Measurements from ENCODE around the gene GNL3.

The GNL3 gene

DNA sequence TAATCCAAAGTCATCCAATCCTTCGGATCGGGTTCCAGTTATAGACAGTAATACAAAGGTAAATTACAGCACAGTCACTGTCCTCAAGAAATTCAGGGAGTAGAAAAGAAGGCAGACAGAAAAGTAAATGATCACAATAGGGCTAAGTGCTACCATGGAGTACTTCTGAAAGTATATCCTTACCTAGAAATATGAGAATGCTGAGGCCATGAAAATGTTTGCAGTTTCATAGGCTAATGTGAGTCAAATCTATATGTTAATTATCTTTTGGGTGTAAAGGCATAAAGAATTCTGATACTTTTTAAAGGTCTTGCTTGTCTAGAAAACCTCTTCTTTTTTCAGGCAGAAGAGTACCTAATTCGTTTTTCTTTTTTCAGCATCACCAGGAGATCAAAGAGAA lies 29.9 kb upstream of the GNL3 start:
- TF ChIP-seq, protein P1, sequence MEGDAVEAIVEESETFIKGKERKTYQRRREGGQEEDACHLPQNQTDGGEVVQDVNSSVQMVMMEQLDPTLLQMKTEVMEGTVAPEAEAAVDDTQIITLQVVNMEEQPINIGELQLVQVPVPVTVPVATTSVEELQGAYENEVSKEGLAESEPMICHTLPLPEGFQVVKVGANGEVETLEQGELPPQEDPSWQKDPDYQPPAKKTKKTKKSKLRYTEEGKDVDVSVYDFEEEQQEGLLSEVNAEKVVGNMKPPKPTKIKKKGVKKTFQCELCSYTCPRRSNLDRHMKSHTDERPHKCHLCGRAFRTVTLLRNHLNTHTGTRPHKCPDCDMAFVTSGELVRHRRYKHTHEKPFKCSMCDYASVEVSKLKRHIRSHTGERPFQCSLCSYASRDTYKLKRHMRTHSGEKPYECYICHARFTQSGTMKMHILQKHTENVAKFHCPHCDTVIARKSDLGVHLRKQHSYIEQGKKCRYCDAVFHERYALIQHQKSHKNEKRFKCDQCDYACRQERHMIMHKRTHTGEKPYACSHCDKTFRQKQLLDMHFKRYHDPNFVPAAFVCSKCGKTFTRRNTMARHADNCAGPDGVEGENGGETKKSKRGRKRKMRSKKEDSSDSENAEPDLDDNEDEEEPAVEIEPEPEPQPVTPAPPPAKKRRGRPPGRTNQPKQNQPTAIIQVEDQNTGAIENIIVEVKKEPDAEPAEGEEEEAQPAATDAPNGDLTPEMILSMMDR (IDR thresholded peaks at IDR 0.05; ENCODE audit: low read length): no peak
- TF ChIP-seq EZH2 (IDR thresholded peaks at IDR 0.05; ENCODE audit: borderline replicate concordance, low read length): no peak

DNA sequence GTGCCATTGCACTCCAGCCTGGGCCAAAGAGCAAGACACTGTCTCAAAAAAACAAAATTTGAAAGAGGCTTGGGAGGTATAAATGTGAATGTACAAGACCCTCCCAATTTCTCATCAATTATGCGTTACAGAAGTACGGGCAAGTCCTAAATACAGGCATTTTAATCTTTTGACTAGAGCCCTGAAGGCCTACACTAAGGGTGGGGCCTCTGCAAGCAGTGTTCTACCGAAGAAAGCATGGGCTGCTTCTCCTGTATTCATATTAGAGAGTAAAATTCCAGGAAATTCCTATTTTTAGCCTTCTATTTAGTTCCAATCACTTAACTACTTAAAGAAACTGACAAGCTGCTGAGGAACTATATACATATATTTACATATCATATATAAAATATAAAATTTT lies 25.8 kb upstream of the GNL3 start:
- Histone ChIP-seq H3K9me3 (ENCODE audit: low read length) (no peaks in the 10 kb centered on the region), H3K9ac (ENCODE audit: low read length) (no peak overlapping the region), H3F3A (ENCODE audit: insufficient read depth, low read length) (no peaks in the 10 kb centered on the region), H3K27ac (ENCODE audit: low read depth, low read length, poor library complexity, severe bottlenecking) (no peak overlapping the region), H3K27me3 (ENCODE audit: insufficient read depth, low read length) (no peaks in the 10 kb centered on the region), H3K4me2 (ENCODE audit: low read length) (no peak overlapping the region), H4K20me1 (ENCODE audit: insufficient read depth, low read length) (no peaks in the 10 kb centered on the region), H3K4me1 (ENCODE audit: insufficient read depth, low read length, severe bottlenecking) (no peaks in the 10 kb centered on the region), H3K4me3 (ENCODE audit: low read depth, low read length, poor library complexity, severe bottlenecking) (no peak overlapping the region), H3K9me2 (ENCODE audit: low read depth, low read length) (no peaks in the 10 kb centered on the region), H3K79me2 (ENCODE audit: insufficient read depth, low read length) (no peaks in the 10 kb centered on the region), H3K36me3 (ENCODE audit: insufficient read depth, low read length) (peaks cover 84% of the 10 kb centered on the region), H2AFZ (ENCODE audit: low read length) (no peak overlapping the region)
- TF ChIP-seq, protein P1 (IDR thresholded peaks at IDR 0.05; ENCODE audit: low read length): no peak
- no peak for TF ChIP-seq EZH2 (IDR thresholded peaks at IDR 0.05; ENCODE audit: borderline replicate concordance, low read length)

More for the DNA sequence above, 29.9 kb upstream of the GNL3 start:
- Histone ChIP-seq H3K36me3 (ENCODE audit: insufficient read depth, low read length) (peaks cover 81% of the 10 kb centered on the region), H3K4me1 (ENCODE audit: insufficient read depth, low read length, severe bottlenecking) (no peaks in the 10 kb centered on the region), H3F3A (ENCODE audit: insufficient read depth, low read length) (no peaks in the 10 kb centered on the region), H3K9me3 (ENCODE audit: low read length) (no peaks in the 10 kb centered on the region), H3K4me3 (ENCODE audit: low read depth, low read length, poor library complexity, severe bottlenecking) (no peak overlapping the region), H3K4me2 (ENCODE audit: low read length) (no peak overlapping the region), H3K9me2 (ENCODE audit: low read depth, low read length) (no peaks in the 10 kb centered on the region), H3K79me2 (ENCODE audit: insufficient read depth, low read length) (no peaks in the 10 kb centered on the region), H2AFZ (ENCODE audit: low read length) (no peak overlapping the region), H3K9ac (ENCODE audit: low read length) (no peak overlapping the region), H4K20me1 (ENCODE audit: insufficient read depth, low read length) (no peaks in the 10 kb centered on the region), H3K27me3 (ENCODE audit: insufficient read depth, low read length) (no peaks in the 10 kb centered on the region), H3K27ac (ENCODE audit: low read depth, low read length, poor library complexity, severe bottlenecking) (no peak overlapping the region)

DNA sequence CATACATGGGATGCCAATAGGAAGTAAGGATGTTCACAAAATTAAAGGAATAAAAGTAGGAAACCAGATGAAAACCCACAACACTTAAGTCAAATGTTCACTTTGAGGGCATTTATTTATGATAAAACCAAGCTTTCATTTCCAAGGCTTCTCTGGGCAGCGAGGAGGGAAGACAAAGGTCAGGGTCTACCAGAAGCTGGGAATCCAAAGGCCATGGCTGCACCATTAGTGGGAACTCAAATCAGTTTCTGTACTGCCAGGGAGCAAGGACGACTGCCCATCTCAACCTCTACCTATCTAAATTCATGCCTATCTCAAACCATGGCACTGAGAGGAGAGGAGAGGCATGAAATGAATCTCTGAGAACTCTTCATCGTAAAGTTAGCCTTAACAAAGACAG lies 22.7 kb upstream of the GNL3 start:
- no peak overlapping the region for H3K4me2 ChIP-seq (ENCODE audit: low read length)
- H2AFZ ChIP-seq (ENCODE audit: low read length): no peak overlapping the region
- peaks cover 66% of the 10 kb centered on the region for H3K36me3 ChIP-seq (ENCODE audit: insufficient read depth, low read length)

More for the DNA sequence above, 22.7 kb upstream of the GNL3 start:
- no peaks in the 10 kb centered on the region for H4K20me1 ChIP-seq (ENCODE audit: insufficient read depth, low read length)
- no peaks in the 10 kb centered on the region for H3K9me3 ChIP-seq (ENCODE audit: low read length)
- no peak overlapping the region for H3K9ac ChIP-seq (ENCODE audit: low read length)
- TF ChIP-seq, protein P1 (IDR thresholded peaks at IDR 0.05; ENCODE audit: low read length): no peak
- TF ChIP-seq EZH2 (IDR thresholded peaks at IDR 0.05; ENCODE audit: borderline replicate concordance, low read length): no peak
- no peaks in the 10 kb centered on the region for H3K27me3 ChIP-seq (ENCODE audit: insufficient read depth, low read length)
- H3K4me1 ChIP-seq (ENCODE audit: insufficient read depth, low read length, severe bottlenecking): no peaks in the 10 kb centered on the region
- no peak overlapping the region for H3K4me3 ChIP-seq (ENCODE audit: low read depth, low read length, poor library complexity, severe bottlenecking)
- no peaks in the 10 kb centered on the region for H3K79me2 ChIP-seq (ENCODE audit: insufficient read depth, low read length)
- H3K9me2 ChIP-seq (ENCODE audit: low read depth, low read length): no peaks in the 10 kb centered on the region
- H3K27ac ChIP-seq (ENCODE audit: low read depth, low read length, poor library complexity, severe bottlenecking): no peak overlapping the region
- H3F3A ChIP-seq (ENCODE audit: insufficient read depth, low read length): no peaks in the 10 kb centered on the region
